AG04449 (cell line): ENCODE measurements around the gene EHD1.

Experiments
- CTCF ChIA-PET: fragments of 350-600 bp; formaldehyde crosslinking; extraction: SDS; loops from one replicate; lab custom pipeline; 2021; ENCODE audit warnings: antibody characterized with exemption; lab: Yijun Ruan, JAX
- POLR2A ChIA-PET: fragments of 400-600, 350-600 bp; formaldehyde crosslinking; extraction: SDS; loops from one replicate; lab custom pipeline; 2020; ENCODE audit warnings: antibody characterized with exemption, inconsistent platforms; lab: Yijun Ruan, JAX
- DNase-seq: peaks from one replicate; pipeline ENCODE4 v3.0.0-alpha.2; 2010; ENCODE audit warnings: low read depth, low spot score
- H3K4me3 ChIP-seq: 2 replicates; pipeline ENCODE4 v1.5.1; 2011; ENCODE audit warnings: low read depth, mild to moderate bottlenecking, control low read depth, low read length
- TF ChIP-seq, protein P1 (sequence below): IDR thresholded peaks from one replicate; pipeline ENCODE4 v1.5.1; 2011; ENCODE audit warnings: mild to moderate bottlenecking, moderate library complexity, low read length, control low read depth, inconsistent platforms; ENCODE audit not compliant: insufficient read depth; ENCODE audit errors: missing control alignments

EHD1 gene

DNA sequence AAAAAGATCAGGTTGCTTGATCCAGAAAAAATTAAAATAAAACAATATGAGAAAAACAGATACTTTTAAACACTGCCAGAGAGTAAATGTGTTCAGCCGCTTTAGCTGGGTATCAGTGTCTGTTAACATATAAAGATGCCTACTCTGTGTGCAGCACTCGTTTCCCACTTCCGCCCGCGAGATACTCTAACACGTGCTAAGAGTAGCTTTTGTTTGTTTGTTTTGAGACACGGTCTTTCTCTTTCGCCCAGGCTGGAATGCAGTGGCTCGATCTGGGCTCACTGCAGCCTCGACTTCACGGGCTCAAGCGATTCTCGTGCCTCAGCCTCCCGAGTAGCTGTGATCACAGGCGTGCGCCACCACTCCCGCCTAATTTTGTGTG is 67.5 kb downstream of the EHD1 start:
- TF ChIP-seq, protein P1, sequence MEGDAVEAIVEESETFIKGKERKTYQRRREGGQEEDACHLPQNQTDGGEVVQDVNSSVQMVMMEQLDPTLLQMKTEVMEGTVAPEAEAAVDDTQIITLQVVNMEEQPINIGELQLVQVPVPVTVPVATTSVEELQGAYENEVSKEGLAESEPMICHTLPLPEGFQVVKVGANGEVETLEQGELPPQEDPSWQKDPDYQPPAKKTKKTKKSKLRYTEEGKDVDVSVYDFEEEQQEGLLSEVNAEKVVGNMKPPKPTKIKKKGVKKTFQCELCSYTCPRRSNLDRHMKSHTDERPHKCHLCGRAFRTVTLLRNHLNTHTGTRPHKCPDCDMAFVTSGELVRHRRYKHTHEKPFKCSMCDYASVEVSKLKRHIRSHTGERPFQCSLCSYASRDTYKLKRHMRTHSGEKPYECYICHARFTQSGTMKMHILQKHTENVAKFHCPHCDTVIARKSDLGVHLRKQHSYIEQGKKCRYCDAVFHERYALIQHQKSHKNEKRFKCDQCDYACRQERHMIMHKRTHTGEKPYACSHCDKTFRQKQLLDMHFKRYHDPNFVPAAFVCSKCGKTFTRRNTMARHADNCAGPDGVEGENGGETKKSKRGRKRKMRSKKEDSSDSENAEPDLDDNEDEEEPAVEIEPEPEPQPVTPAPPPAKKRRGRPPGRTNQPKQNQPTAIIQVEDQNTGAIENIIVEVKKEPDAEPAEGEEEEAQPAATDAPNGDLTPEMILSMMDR, result no peak
- H3K4me3 ChIP-seq, result peak overlapping the region; percentile 83
- ChIA-PET CTCF (interaction anchor here (1.0 to 2.8 kb wide), 4 partner anchors 9 to 215 kb away, joined by 3 to 14 read pairs (median 3); partner anchors contain the start of gene CDC42BPG), POLR2A (interaction anchor here (1.0 to 1.6 kb wide), 2 partner anchors 12 to 67 kb away, joined by 3 to 5 read pairs; partner anchors contain the start of gene EHD1)
- DNase-seq, result no peak

DNA sequence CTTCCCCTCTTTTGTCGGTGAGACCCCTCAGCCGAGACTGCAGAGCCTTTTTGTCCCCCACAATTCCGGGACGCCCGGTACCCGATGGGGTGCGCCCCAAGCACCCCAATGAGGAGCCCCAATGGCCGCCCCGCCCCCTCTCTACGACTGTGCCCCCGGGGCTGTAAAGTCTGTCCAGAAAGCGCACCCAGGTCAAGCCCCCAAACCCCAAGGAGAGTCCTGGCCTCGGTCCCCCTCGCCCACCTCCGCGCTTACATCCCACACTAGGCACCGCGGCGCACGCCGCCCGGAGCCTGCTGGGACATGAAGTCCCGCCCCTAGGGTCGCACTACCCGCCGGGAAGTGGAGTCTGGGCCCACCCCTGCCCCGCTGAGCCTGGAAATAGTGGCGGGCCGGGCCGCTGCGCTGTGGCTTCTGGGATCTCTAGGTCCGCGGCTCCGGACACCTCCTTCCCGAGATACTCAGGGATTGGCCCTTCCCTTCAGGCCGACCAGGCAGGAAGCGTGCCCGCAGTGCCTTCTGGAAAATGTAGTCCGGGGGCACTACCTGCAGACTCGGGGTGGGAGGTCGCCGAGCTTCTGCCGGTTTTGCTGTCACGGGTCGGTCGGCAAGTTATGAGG is 68.0 kb downstream of the EHD1 start, which contains the start of gene MEN1:
TSS of gene MEN1 (minus strand) at position 281 of the 620 bp plus-strand sequence. CDS start 442 bp downstream, outside the sequence.
- CTCF ChIA-PET, result interaction anchor here (1.0 to 2.8 kb wide), 8 partner anchors 10 to 216 kb away, joined by 3 to 14 read pairs (median 3); partner anchors contain the start of gene CDC42BPG
- peak; percentile 58 for DNase-seq
- peak within 1 kb of the TSS; percentile 83 for H3K4me3 ChIP-seq
- POLR2A ChIA-PET, result interaction anchor here (1.0 to 1.6 kb wide), 2 partner anchors 12 to 67 kb away, joined by 3 to 5 read pairs; partner anchors contain the start of gene EHD1
- TF ChIP-seq, protein P1, result no peak

DNA sequence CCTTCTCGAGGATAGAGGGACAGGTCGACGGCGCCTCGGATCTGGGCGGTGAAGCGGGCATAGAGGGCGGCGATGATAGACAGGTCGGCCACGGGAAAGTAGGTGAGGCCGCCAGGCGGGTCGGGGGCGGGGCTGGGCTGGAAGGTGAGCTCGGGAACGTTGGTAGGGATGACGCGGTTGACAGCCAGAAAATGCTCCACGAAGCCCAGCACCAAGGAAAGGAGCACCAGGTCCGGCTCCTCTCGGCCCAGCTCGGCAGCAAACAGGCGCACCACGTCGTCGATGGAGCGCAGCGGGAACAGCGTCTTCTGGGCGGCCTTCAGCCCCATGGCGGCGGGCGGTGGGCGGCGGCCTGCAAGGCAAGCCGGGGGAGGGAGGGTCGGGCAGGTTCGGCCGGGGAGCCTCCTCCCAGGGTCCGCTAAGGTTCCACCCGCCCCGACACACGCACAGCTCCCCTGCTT is 68.6 kb downstream of the EHD1 start:
- TF ChIP-seq, protein P1, result no peak
- ChIA-PET POLR2A (interaction anchor here (0.7 to 1.6 kb wide), 2 partner anchors 68 to 203 kb away, joined by 4 to 5 read pairs; partner anchors contain the start of gene EHD1), CTCF (interaction anchor here (0.9 to 2.8 kb wide), 7 partner anchors 34 to 309 kb away, joined by 3 to 14 read pairs (median 4); partner anchors contain the start of genes ARL2 and CDC42BPG)
- H3K4me3 ChIP-seq, result peak overlapping the region; percentile 83
- DNase-seq, result no peak

DNA sequence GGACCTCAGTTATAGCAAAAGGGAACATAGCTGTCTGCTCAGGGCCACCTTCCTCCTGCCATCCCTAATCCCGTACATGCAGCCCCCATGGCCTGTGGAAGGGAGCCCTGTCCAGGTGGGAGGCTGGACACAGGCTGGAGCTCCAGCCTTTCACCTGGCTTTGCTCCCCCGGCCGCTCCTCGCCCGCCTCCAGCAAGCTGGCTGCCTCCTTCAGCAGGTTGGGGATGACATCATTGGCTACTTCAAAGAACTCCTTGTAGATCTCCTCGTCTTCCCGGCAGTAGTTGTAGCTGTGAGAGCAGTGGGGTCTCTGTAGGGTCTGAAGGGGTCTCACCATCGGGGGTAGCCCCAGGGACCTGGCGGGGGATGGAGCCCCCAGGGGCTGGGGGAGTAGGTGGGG is 72.9 kb downstream of the EHD1 start:
- POLR2A ChIA-PET, result no interaction called here
- TF ChIP-seq, protein P1, result no peak
- DNase-seq, result no peak
- no peak overlapping the region for H3K4me3 ChIP-seq
- CTCF ChIA-PET, result no interaction called here

DNA sequence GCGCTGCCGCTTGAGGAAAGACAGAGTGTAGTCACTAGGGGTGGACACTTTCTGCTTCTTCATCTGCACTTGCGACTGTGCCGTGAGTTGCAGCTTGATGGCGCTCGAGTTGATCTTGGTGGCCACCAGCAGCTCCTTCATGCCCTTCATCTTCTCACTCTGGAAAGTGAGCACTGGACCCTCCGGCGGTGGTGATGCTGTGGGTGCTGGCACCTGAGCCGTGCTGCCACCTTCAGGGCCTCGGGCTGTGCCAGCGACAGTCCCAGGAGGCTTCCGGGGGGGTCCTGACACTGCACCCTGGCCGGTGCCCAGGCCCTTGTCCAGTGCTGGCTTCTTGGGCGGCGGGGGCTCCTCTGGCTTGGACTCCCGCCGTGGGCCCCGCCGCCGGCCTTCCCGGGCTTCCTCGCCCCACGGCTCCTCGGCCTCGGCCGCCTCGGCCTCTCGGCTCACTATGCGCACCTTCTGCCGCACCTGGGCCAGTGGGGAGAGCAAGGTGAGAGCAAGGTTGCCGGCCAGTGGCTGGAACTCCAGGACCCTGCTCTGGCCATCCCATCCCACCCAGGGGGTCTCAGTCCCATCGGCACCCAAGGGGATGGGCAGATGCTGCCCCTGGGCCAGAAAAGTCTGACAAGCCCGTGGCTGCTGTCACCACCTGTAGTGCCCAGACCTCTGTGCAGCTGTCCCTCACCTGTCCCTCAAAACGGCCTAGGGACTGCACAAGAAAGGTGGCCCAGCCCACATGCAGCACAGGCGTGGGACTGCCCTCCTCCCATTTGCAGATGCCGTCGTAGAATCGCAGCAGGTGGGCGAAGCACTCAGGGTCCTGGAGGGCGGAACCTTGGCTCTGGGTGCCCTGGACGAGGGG is 73.8 kb downstream of the EHD1 start:
- H3K4me3 ChIP-seq, result no peak overlapping the region; the same call in 1 of the 2 replicates
- POLR2A ChIA-PET, result interaction anchor here (0.5 to 0.6 kb wide), 2 partner anchors 25 to 122 kb away, joined by 3 to 4 read pairs; no protein-coding TSS in a partner anchor
- CTCF ChIA-PET, result interaction anchor here (0.7 to 1.9 kb wide), 6 partner anchors 13 to 309 kb away, joined by 3 to 5 read pairs (median 4); no protein-coding TSS in a partner anchor
- no peak for DNase-seq
- TF ChIP-seq, protein P1, result no peak
